Measurements from ENCODE around the gene GPI.

GPI gene

DNA sequence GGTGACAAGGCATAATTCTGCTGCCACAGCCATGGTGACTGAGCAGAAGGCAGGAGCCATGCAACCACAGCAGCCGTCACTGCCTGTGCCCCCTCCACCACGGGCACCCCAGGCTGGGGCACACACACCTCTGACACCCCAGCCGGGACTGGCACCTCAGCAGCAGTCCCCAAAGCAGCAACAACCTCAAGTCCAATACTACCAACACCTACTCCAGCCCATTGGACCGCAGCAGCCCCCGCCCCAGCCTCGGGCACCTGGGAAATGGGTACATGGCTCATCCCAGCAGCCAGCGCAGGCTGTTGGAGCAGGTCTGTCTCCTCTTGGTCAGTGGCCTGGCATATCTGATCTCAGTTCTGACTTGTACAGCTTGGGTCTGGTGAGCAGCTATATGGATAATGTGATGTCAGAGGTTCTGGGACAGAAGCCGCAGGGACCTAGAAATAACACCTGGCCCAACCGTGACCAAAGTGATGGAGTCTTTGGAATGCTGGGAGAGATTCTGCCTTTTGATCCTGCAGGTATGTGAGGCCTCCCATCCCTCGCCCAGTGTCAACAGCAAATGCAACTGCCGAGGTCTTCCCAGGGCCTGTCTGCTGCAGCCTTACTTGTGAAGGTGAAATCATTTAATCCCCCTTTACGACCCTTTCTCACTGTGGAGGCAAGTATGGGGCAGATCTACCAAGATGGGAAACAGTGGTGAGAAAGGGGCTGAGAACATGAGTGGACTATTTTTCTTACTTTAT, 22.9 kb upstream of the GPI start:
- no peaks in the 10 kb centered on the region for H3K27me3 ChIP-seq (ENCODE audit: insufficient read depth, poor library complexity, severe bottlenecking)
- TF ChIP-seq GABPA (IDR thresholded peaks at IDR 0.05; ENCODE audit: low read depth): no peak
- no peak for TF ChIP-seq SPI1 (IDR thresholded peaks at IDR 0.05; ENCODE audit: borderline replicate concordance, low read depth)
- TF ChIP-seq, protein P1, sequence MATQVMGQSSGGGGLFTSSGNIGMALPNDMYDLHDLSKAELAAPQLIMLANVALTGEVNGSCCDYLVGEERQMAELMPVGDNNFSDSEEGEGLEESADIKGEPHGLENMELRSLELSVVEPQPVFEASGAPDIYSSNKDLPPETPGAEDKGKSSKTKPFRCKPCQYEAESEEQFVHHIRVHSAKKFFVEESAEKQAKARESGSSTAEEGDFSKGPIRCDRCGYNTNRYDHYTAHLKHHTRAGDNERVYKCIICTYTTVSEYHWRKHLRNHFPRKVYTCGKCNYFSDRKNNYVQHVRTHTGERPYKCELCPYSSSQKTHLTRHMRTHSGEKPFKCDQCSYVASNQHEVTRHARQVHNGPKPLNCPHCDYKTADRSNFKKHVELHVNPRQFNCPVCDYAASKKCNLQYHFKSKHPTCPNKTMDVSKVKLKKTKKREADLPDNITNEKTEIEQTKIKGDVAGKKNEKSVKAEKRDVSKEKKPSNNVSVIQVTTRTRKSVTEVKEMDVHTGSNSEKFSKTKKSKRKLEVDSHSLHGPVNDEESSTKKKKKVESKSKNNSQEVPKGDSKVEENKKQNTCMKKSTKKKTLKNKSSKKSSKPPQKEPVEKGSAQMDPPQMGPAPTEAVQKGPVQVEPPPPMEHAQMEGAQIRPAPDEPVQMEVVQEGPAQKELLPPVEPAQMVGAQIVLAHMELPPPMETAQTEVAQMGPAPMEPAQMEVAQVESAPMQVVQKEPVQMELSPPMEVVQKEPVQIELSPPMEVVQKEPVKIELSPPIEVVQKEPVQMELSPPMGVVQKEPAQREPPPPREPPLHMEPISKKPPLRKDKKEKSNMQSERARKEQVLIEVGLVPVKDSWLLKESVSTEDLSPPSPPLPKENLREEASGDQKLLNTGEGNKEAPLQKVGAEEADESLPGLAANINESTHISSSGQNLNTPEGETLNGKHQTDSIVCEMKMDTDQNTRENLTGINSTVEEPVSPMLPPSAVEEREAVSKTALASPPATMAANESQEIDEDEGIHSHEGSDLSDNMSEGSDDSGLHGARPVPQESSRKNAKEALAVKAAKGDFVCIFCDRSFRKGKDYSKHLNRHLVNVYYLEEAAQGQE (IDR thresholded peaks at IDR 0.05; ENCODE audit: insufficient replicate concordance, low read depth): no peak
- TF ChIP-seq, protein P2, sequence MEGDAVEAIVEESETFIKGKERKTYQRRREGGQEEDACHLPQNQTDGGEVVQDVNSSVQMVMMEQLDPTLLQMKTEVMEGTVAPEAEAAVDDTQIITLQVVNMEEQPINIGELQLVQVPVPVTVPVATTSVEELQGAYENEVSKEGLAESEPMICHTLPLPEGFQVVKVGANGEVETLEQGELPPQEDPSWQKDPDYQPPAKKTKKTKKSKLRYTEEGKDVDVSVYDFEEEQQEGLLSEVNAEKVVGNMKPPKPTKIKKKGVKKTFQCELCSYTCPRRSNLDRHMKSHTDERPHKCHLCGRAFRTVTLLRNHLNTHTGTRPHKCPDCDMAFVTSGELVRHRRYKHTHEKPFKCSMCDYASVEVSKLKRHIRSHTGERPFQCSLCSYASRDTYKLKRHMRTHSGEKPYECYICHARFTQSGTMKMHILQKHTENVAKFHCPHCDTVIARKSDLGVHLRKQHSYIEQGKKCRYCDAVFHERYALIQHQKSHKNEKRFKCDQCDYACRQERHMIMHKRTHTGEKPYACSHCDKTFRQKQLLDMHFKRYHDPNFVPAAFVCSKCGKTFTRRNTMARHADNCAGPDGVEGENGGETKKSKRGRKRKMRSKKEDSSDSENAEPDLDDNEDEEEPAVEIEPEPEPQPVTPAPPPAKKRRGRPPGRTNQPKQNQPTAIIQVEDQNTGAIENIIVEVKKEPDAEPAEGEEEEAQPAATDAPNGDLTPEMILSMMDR (IDR thresholded peaks at IDR 0.05; ENCODE audit: insufficient read depth, low read length): no peak
- no peak for TF ChIP-seq POLR2AphosphoS5 (IDR thresholded peaks at IDR 0.05; ENCODE audit: low read depth)
- no peak overlapping the region for H3K4me3 ChIP-seq (replicated peaks; ENCODE audit: insufficient read depth, low read length)
- DNase-seq (ENCODE audit: low read depth in 1 of 2, low spot score in 1 of 2): no peak
- no peak overlapping the region for H3K27ac ChIP-seq (replicated peaks)

DNA sequence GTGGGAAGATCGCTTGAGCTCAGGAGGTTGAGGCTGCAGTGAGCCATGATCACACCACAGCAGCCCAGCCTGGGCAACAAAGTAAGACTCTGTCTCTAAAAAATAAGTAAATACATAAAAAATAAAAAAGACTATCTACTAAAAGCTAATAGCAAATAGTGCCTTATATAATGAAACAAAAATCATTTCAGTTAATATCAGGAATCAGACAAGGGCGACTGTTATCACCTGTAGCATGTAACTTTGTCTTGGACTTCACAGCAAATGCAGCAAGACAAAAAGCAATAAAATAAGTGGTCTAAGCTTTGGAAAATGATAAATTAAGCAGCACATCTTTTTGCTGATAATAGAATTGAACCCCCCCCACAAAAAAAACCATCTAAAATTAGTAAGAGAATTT, 21.2 kb upstream of the GPI start:
- DNase-seq (ENCODE audit: low read depth in 1 of 2, low spot score in 1 of 2): no peak
- no peaks in the 10 kb centered on the region for H3K27me3 ChIP-seq (ENCODE audit: insufficient read depth, poor library complexity, severe bottlenecking)
- H3K4me3 ChIP-seq (replicated peaks; ENCODE audit: insufficient read depth, low read length): no peak overlapping the region
- no peak overlapping the region for H3K27ac ChIP-seq (replicated peaks)
- TF ChIP-seq, protein P2 (IDR thresholded peaks at IDR 0.05; ENCODE audit: insufficient read depth, low read length): no peak
- TF ChIP-seq GABPA (IDR thresholded peaks at IDR 0.05; ENCODE audit: low read depth) (no peak), SPI1 (IDR thresholded peaks at IDR 0.05; ENCODE audit: borderline replicate concordance, low read depth) (no peak), POLR2AphosphoS5 (IDR thresholded peaks at IDR 0.05; ENCODE audit: low read depth) (no peak)
- TF ChIP-seq, protein P1 (IDR thresholded peaks at IDR 0.05; ENCODE audit: insufficient replicate concordance, low read depth): no peak

DNA sequence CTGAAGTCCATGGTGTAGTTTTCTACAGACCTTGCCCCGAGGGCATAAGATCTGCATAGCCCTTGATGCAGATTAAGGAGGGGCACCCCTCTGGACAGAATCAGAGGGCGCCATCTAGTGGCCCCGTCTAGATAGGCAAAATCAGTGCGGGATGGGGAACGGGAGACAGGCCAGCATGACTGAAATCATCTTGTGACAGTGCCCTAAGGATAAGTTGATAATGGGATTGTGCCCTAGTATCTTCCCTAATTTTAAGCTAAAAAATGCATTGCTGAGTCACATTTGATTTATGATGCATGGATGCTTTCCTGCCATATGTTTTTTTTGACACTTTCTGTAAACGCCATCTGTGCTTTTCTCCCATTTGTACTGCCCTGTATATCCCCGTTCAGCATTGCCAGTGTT, 19.0 kb upstream of the GPI start:
- TF ChIP-seq, protein P2 (IDR thresholded peaks at IDR 0.05; ENCODE audit: insufficient read depth, low read length): peak; percentile 56
- TF ChIP-seq, protein P1 (IDR thresholded peaks at IDR 0.05; ENCODE audit: insufficient replicate concordance, low read depth): no peak
- Histone ChIP-seq H3K27ac (replicated peaks) (no peak overlapping the region), H3K4me3 (replicated peaks; ENCODE audit: insufficient read depth, low read length) (no peak overlapping the region), H3K27me3 (ENCODE audit: insufficient read depth, poor library complexity, severe bottlenecking) (no peaks in the 10 kb centered on the region)
- peak; percentile 57 to 58 for DNase-seq (ENCODE audit: low read depth in 1 of 2, low spot score in 1 of 2)
